ENCODE results near the gene GRK5.

The GRK5 gene

DNA sequence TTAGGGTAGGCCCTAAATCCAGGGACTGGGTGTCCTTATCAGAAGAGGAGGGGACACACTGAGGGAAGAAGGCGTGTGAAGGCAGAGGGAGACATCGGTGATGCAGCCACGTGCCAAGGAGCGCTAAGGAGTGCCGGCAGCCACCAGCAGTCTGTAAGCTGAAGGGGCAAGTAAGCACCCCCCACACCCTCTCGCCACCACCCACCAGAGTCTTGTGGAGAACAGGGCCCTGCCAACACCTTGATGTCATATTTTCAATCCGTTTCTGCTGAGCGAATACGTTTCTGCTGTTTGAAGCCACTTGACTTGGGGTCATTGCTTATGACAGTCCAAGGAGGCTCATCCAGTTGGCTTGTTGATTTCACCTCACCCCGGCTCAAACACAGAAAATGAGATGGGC, 297.3 kb downstream of the GRK5 start:
- no peak for DNase-seq (ENCODE audit: low read depth)
- H3K4me3 ChIP-seq (ENCODE audit: low read depth, low read length) = no peak overlapping the region
- TF ChIP-seq CTCF (IDR thresholded peaks at IDR 0.05; ENCODE audit: control insufficient read depth, extremely low read depth, insufficient read depth) = no peak

DNA sequence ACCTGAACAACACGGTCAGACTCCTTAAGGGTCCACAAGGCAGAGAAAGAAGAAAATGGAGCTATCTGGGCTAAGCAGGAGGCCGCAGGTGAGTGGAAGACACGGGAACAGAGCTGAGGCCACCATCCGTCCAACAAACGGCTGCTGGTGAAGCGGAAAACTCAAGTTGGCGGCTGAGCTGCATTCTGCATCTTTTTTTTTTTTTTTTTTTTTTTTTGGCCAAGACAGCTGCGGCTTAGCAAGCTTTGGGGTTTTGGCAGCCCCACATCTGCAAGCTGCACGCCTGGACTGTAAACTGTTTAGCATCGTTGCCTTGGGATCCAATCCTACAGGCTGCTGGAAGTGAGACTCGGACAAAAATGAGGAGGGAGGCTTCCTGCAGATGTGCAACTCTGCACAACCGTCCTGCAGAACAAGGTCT, 297.8 kb downstream of the GRK5 start:
- no peak for DNase-seq (ENCODE audit: low read depth)
- TF ChIP-seq CTCF (IDR thresholded peaks at IDR 0.05; ENCODE audit: control insufficient read depth, extremely low read depth, insufficient read depth) = no peak
- H3K4me3 ChIP-seq (ENCODE audit: low read depth, low read length) = no peak overlapping the region
